ENCODE results near the gene GBP1. TPM values are rescaled to one million over a fixed set of nuclear protein-coding genes. Genes with fewer than 3 reads are reported as not detected.

Gene GBP1
- total and polyA plus RNA-seq, 2 donors (not counting 3 experiments of a cell fraction or from before 2014, with no cell fraction given), result 11.6 to 28.0 TPM

- no peak for DNase-seq (ENCODE audit: low read depth, low spot score)
- BruUV-seq (replicated peaks), result no TSS peak
- POLR2A ChIA-PET, result interaction anchor here (0.6 kb wide), 1 partner anchor 64 kb away, joined by 5 read pairs; no protein-coding TSS in a partner anchor
- no peak overlapping the region for H3K4me2 ChIP-seq (ENCODE audit: insufficient read depth, low read length)
- CTCF ChIA-PET, result interaction anchor here (1.5 to 1.6 kb wide), 2 partner anchors 269 to 1633 kb away, joined by 3 read pairs; no protein-coding TSS in a partner anchor
- no peaks in the 10 kb centered on the region for H4K20me1 ChIP-seq (replicated peaks; ENCODE audit: control insufficient read depth, extremely low read depth, insufficient read depth, low read length)
- H3K27me3 ChIP-seq (ENCODE audit: control insufficient read depth in 2 of 2, insufficient read depth in 2 of 2, low read length in 2 of 2), result peaks cover 0 to 3% of the 10 kb centered on the region in 2 experiments
- H3K9me1 ChIP-seq (replicated peaks; ENCODE audit: control insufficient read depth, extremely low read depth, insufficient read depth, low read length), result no peaks in the 10 kb centered on the region
- no peaks in the 10 kb centered on the region for H3K36me3 ChIP-seq (ENCODE audit: control insufficient read depth in 2 of 2, extremely low read depth in 1 of 2, insufficient read depth in 2 of 2, low read length in 2 of 2)
- no peaks in the 10 kb centered on the region for H3K9me3 ChIP-seq (replicated peaks; ENCODE audit: control insufficient read depth, insufficient read depth, low read length)
- dilution Hi-C loops (cut with MboI; ENCODE audit: extremely low pct_ligation_motif_present, low sequenced_read_pairs), result no loop called here
- H3K4me1 ChIP-seq (ENCODE audit: control insufficient read depth, extremely low read depth, insufficient read depth, low read length), result no peaks in the 10 kb centered on the region
- no peak for FAIRE-seq
- H2AFZ ChIP-seq (ENCODE audit: low read depth, low read length), result no peak overlapping the region
- H3K4me3 ChIP-seq (replicated peaks in 1 of 3; ENCODE audit: insufficient read depth in 1 of 3, low read depth in 1 of 3, low read length in 3 of 3), result no peak overlapping the region
- intact Hi-C loops (cut with micrococcal nuclease), result loop anchor here (5.0 kb wide), 1 partner anchor 116 kb away; no protein-coding TSS in a partner anchor
- H3K79me2 ChIP-seq (ENCODE audit: control insufficient read depth, insufficient read depth, low read length), result no peaks in the 10 kb centered on the region
- no peak for TF ChIP-seq POLR2A (IDR thresholded peaks at IDR 0.05; ENCODE audit: low read depth, low read length)
- no peak for TF ChIP-seq POLR2AphosphoS5 (IDR thresholded peaks at IDR 0.05; ENCODE audit: insufficient read depth, low read depth, low read length)
- no peak for TF ChIP-seq MYC (IDR thresholded peaks at IDR 0.05; ENCODE audit: low read depth, low read length)
- TF ChIP-seq FOS (IDR thresholded peaks at IDR 0.05; ENCODE audit: borderline replicate concordance, insufficient read depth, low read length), result no peak
- TF ChIP-seq JUN (IDR thresholded peaks at IDR 0.05; ENCODE audit: borderline replicate concordance, insufficient read depth, insufficient read length, low read depth), result no peak
- TF ChIP-seq CTCF (IDR thresholded peaks at IDR 0.05; ENCODE audit: extremely low read depth in 1 of 2, insufficient read depth in 1 of 2, low read depth in 1 of 2, low read length in 2 of 2), result no peak
- TF ChIP-seq MAX (IDR thresholded peaks at IDR 0.05; ENCODE audit: insufficient read depth, insufficient read length), result no peak
- TF ChIP-seq EZH2 (IDR thresholded peaks at IDR 0.05; ENCODE audit: borderline replicate concordance, low read depth, low read length, severe bottlenecking), result no peak
- TF ChIP-seq GATA2 (IDR thresholded peaks at IDR 0.05; ENCODE audit: insufficient read depth, insufficient read length, low read depth, low read length), result no peak
- no peak overlapping the region for H3K9ac ChIP-seq (replicated peaks; ENCODE audit: extremely low read depth, insufficient read depth, low read length)
- H3K27ac ChIP-seq (ENCODE audit: insufficient read depth, low read depth, low read length), result no peak overlapping the region
These were observed 23.6 kb upstream of the GBP1 start for GRCh38 chr1:89088572-89088971.

All from endothelial cell of umbilical vein (primary cell).